GM12874 (cell line): Measurements from ENCODE around the gene SRSF1.

Experiments used
- CTCF ChIP-seq: IDR thresholded peaks from 2 replicates; pipeline ENCODE4 v1.5.1; 2011; ENCODE audit warnings: low read depth, mild to moderate bottlenecking, control low read depth, low read length, moderate library complexity; ENCODE audit not compliant: insufficient read depth

Gene SRSF1

GRCh38 chr17:57956291-57957119 is 50.5 kb downstream of the SRSF1 start:
- TF ChIP-seq CTCF = no peak

- peak; percentile 48 for TF ChIP-seq CTCF
Measured at GRCh38 chr17:57955183-57955931, 51.7 kb downstream of the SRSF1 start, which contains the start of gene CUEDC1. Gene CUEDC1, minus strand, starts transcription at chr17:57955412. Its CDS starts 69,848 bp downstream, at chr17:57885564.

DNA sequence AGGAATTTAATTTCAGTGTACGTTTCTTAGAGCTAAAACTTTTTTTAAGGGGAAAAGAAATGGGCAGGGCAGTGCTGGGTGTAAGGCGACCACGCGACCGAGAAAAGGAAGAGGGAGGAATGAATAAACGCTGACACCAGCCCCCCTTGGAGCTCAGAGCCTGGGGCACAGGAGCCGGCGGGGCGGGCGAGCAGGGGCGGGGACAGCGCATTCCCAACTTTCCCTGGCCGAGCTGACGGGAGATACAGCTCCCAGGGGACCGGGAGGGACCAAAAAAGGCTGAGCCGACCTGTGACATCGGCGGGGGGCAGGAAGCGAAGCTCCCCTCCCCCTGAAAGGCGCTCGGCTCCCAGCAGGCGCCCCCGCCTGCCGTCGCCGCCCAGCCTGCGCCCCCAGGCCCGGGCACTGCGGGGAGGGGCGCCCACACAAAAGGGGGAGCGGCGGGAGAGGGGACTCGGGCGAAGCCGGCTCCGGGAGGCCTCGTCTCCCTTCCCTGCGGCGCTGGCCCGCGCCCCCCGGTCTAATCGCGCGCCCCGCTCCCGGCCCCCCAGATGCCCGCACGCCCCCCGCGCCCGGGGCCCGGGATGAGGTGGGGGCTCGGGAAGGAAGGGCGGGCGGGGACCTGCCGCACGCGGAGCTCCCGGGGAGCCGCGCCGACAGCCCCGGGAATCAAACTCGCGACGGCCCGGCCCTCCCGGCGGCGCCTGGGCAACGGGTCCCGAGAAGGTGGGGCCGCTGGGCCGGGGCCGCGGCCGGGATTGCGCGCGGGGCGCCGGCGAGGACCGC is 52.5 kb downstream of the SRSF1 start:
- no peak for TF ChIP-seq CTCF

- TF ChIP-seq CTCF = no peak
Measured at GRCh38 chr17:57953705-57954396, 53.2 kb downstream of the SRSF1 start.
